ENCODE results near the gene PRRX2. TPM values are rescaled to one million over a fixed set of nuclear protein-coding genes. Genes with fewer than 3 reads are reported as not detected.

The PRRX2 gene
- total RNA-seq, 1 donor from 2014 or later, result 5.6 TPM

DNA sequence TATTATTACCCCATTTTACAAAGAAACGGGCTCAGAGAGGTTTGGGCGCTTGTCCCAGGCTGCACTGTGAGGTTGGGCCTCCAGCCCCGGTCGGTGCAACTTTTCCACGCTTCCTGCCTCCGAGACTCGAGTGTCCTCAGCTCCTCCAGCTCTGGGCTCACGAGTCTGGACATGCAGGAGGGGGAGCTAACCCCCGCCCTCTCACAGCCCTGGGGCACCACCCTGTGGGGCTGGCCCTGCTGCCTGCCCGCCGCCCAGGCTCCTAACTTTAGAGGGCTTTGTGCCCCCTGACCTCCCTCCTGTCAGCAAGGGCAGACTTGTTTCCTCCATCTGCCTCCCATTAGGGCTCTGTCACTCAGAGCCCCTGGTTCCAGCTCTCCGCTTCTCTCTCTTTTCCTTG is 19.2 kb upstream of the PRRX2 start:
- Mint-ChIP-seq H3K36me3 (ENCODE audit: unreplicated experiment) (no peaks in the 10 kb centered on the region), H3K27me3 (ENCODE audit: unreplicated experiment) (no peaks in the 10 kb centered on the region), H3K4me1 (ENCODE audit: unreplicated experiment) (peaks cover 23% of the 10 kb centered on the region), H3K4me3 (ENCODE audit: unreplicated experiment) (no peak overlapping the region), H3K9me3 (ENCODE audit: unreplicated experiment) (no peaks in the 10 kb centered on the region), H3K27ac (ENCODE audit: unreplicated experiment) (no peak overlapping the region)
- no peak for TF ChIP-seq CTCF (IDR thresholded peaks at IDR 0.05)
- DNase-seq (ENCODE audit: extremely low spot score, unreplicated experiment), result no peak

- no peak overlapping the region for H3K4me3 Mint-ChIP-seq (ENCODE audit: unreplicated experiment)
- H3K4me1 Mint-ChIP-seq (ENCODE audit: unreplicated experiment), result peaks cover 21% of the 10 kb centered on the region
- H3K27ac Mint-ChIP-seq (ENCODE audit: unreplicated experiment), result no peak overlapping the region
- H3K9me3 Mint-ChIP-seq (ENCODE audit: unreplicated experiment), result no peaks in the 10 kb centered on the region
- no peaks in the 10 kb centered on the region for H3K36me3 Mint-ChIP-seq (ENCODE audit: unreplicated experiment)
- DNase-seq (ENCODE audit: extremely low spot score, unreplicated experiment), result no peak
- TF ChIP-seq CTCF (IDR thresholded peaks at IDR 0.05), result no peak
- H3K27me3 Mint-ChIP-seq (ENCODE audit: unreplicated experiment), result no peaks in the 10 kb centered on the region
These were observed 18.8 kb upstream of the PRRX2 start for GRCh38 chr9:129646654-129647053.

- Mint-ChIP-seq H3K4me3 (ENCODE audit: unreplicated experiment) (no peak overlapping the region), H3K4me1 (ENCODE audit: unreplicated experiment) (peaks cover 18% of the 10 kb centered on the region), H3K27ac (ENCODE audit: unreplicated experiment) (no peak overlapping the region), H3K9me3 (ENCODE audit: unreplicated experiment) (no peaks in the 10 kb centered on the region), H3K27me3 (ENCODE audit: unreplicated experiment) (no peaks in the 10 kb centered on the region), H3K36me3 (ENCODE audit: unreplicated experiment) (no peaks in the 10 kb centered on the region)
- TF ChIP-seq CTCF (IDR thresholded peaks at IDR 0.05), result no peak
- no peak for DNase-seq (ENCODE audit: extremely low spot score, unreplicated experiment)
These were observed 17.8 kb upstream of the PRRX2 start for GRCh38 chr9:129647635-129648034.

- H3K4me3 Mint-ChIP-seq (ENCODE audit: unreplicated experiment), result no peak overlapping the region
- no peaks in the 10 kb centered on the region for H3K36me3 Mint-ChIP-seq (ENCODE audit: unreplicated experiment)
- TF ChIP-seq CTCF (IDR thresholded peaks at IDR 0.05), result no peak
- H3K9me3 Mint-ChIP-seq (ENCODE audit: unreplicated experiment), result no peaks in the 10 kb centered on the region
- H3K27me3 Mint-ChIP-seq (ENCODE audit: unreplicated experiment), result no peaks in the 10 kb centered on the region
- H3K4me1 Mint-ChIP-seq (ENCODE audit: unreplicated experiment), result peaks cover 18% of the 10 kb centered on the region
- DNase-seq (ENCODE audit: extremely low spot score, unreplicated experiment), result no peak
- H3K27ac Mint-ChIP-seq (ENCODE audit: unreplicated experiment), result no peak overlapping the region
These were observed 17.2 kb upstream of the PRRX2 start for GRCh38 chr9:129648092-129648763.

- Mint-ChIP-seq H3K9me3 (ENCODE audit: unreplicated experiment) (no peaks in the 10 kb centered on the region), H3K36me3 (ENCODE audit: unreplicated experiment) (no peaks in the 10 kb centered on the region), H3K4me1 (ENCODE audit: unreplicated experiment) (peaks cover 19% of the 10 kb centered on the region), H3K27me3 (ENCODE audit: unreplicated experiment) (no peaks in the 10 kb centered on the region), H3K4me3 (ENCODE audit: unreplicated experiment) (no peak overlapping the region), H3K27ac (ENCODE audit: unreplicated experiment) (no peak overlapping the region)
- DNase-seq (ENCODE audit: extremely low spot score, unreplicated experiment), result no peak
- TF ChIP-seq CTCF (IDR thresholded peaks at IDR 0.05), result no peak
These were observed 16.7 kb upstream of the PRRX2 start for GRCh38 chr9:129648764-129649115.

All from osteocyte (in vitro differentiated cells).